SU-DHL-6 (cell line): Measurements from ENCODE around the gene ANGPTL2.

Experiments used
- H2AFZ ChIP-seq: fragments of 200-600 bp; sonication (generic); 2 replicates; pipeline ENCODE4 v1.6.1; 2014; ENCODE audit warnings: low read depth, mild to moderate bottlenecking, moderate library complexity, mixed read lengths, antibody characterized with exemption, low read length; ENCODE audit not compliant: severe bottlenecking
- H3F3A ChIP-seq: fragments of 200-600 bp; shearing (Covaris generic); 2 replicates; pipeline ENCODE4 v1.6.0; 2016; ENCODE audit warnings: antibody characterized with exemption, mild to moderate bottlenecking; ENCODE audit not compliant: insufficient read depth
- H3K27ac ChIP-seq: fragments of 200-600 bp; sonication (generic); 2 replicates; pipeline ENCODE4 v1.5.1; 2016; ENCODE audit warnings: low read depth, mild to moderate bottlenecking, low read length, moderate library complexity, mixed read lengths
- H3K27me3 ChIP-seq: fragments of 200-600 bp; sonication (generic), shearing (Covaris generic); 2 replicates; pipeline ENCODE4 v1.6.0; 2014; ENCODE audit warnings: mild to moderate bottlenecking, low read length
- H3K36me3 ChIP-seq: fragments of 200-600 bp; sonication (generic); 2 replicates; pipeline ENCODE4 v1.6.1; 2014; ENCODE audit warnings: mild to moderate bottlenecking, low read length, mixed read lengths
- H3K4me2 ChIP-seq: fragments of 300-600, 200-600 bp; shearing (Covaris generic), sonication (generic); 2 replicates; pipeline ENCODE4 v1.6.0; 2014; ENCODE audit warnings: low read length, low read depth, mild to moderate bottlenecking; ENCODE audit not compliant: poor library complexity, severe bottlenecking
- H3K4me3 ChIP-seq: fragments of 200-600 bp; sonication (generic); 2 replicates; pipeline ENCODE4 v1.5.1; 2014; ENCODE audit warnings: antibody characterized with exemption, low read length, mild to moderate bottlenecking, mixed read lengths; ENCODE audit not compliant: insufficient read depth, poor library complexity, severe bottlenecking
- H3K79me2 ChIP-seq: fragments of 200-600 bp; sonication (generic); 2 replicates; pipeline ENCODE4 v1.6.1; 2014; ENCODE audit warnings: mild to moderate bottlenecking, low read length, moderate library complexity; ENCODE audit not compliant: insufficient read depth
- H3K9ac ChIP-seq: fragments of 200-600 bp; sonication (generic); 2 replicates; pipeline ENCODE4 v1.7.0; 2014; ENCODE audit warnings: mild to moderate bottlenecking, low read length
- H3K9me2 ChIP-seq: fragments of 200-600 bp; sonication (generic); replicated peaks from 2 replicates; pipeline ENCODE4 v1.6.1; 2014; ENCODE audit warnings: low read length; ENCODE audit not compliant: insufficient read depth
- H3K9me3 ChIP-seq: fragments of 200-600 bp; sonication (generic); 2 replicates; pipeline ENCODE4 v1.6.1; 2014; ENCODE audit warnings: low read length, mixed read lengths; ENCODE audit not compliant: insufficient read depth
- H4K20me1 ChIP-seq: fragments of 200-600 bp; sonication (generic); 2 replicates; pipeline ENCODE4 v1.6.1; 2014; ENCODE audit warnings: low read depth, mild to moderate bottlenecking, antibody characterized with exemption, low read length, moderate library complexity, mixed read lengths
- EZH2phosphoT487 ChIP-seq: fragments of 200-600 bp; sonication (generic), shearing (Covaris generic); conservative IDR thresholded peaks from 2 replicates; pipeline ENCODE4 v1.6.1; 2018; ENCODE audit warnings: mild to moderate bottlenecking, antibody characterized with exemption, low read length, moderate library complexity, mixed read lengths
- TF ChIP-seq, protein P1 (sequence below): fragments of 200-600 bp; sonication (generic); IDR thresholded peaks from one replicate; pipeline ENCODE4 v1.5.1; 2017; ENCODE audit warnings: antibody characterized with exemption, mild to moderate bottlenecking, low read length, moderate library complexity; ENCODE audit not compliant: insufficient read depth, poor library complexity, severe bottlenecking

Gene ANGPTL2

GRCh38 chr9:127140181-127140580 lies 17.7 kb upstream of the ANGPTL2 start:
- Histone ChIP-seq H3K27me3 (no peaks in the 10 kb centered on the region), H3K9me3 (no peaks in the 10 kb centered on the region), H3K9ac (no peak overlapping the region), H3K9me2 (no peaks in the 10 kb centered on the region), H2AFZ (no peak overlapping the region), H3K79me2 (no peaks in the 10 kb centered on the region), H3K4me3 (no peak overlapping the region), H3K36me3 (no peaks in the 10 kb centered on the region), H3F3A (no peaks in the 10 kb centered on the region), H3K27ac (no peak overlapping the region), H3K4me2 (no peak overlapping the region), H4K20me1 (no peaks in the 10 kb centered on the region)
- no peak for TF ChIP-seq EZH2phosphoT487
- TF ChIP-seq, protein P1, sequence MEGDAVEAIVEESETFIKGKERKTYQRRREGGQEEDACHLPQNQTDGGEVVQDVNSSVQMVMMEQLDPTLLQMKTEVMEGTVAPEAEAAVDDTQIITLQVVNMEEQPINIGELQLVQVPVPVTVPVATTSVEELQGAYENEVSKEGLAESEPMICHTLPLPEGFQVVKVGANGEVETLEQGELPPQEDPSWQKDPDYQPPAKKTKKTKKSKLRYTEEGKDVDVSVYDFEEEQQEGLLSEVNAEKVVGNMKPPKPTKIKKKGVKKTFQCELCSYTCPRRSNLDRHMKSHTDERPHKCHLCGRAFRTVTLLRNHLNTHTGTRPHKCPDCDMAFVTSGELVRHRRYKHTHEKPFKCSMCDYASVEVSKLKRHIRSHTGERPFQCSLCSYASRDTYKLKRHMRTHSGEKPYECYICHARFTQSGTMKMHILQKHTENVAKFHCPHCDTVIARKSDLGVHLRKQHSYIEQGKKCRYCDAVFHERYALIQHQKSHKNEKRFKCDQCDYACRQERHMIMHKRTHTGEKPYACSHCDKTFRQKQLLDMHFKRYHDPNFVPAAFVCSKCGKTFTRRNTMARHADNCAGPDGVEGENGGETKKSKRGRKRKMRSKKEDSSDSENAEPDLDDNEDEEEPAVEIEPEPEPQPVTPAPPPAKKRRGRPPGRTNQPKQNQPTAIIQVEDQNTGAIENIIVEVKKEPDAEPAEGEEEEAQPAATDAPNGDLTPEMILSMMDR: no peak

- Histone ChIP-seq H4K20me1 (no peaks in the 10 kb centered on the region), H3F3A (no peaks in the 10 kb centered on the region), H3K27me3 (no peaks in the 10 kb centered on the region), H3K9me3 (no peaks in the 10 kb centered on the region), H3K79me2 (no peaks in the 10 kb centered on the region), H2AFZ (no peak overlapping the region), H3K4me2 (no peak overlapping the region), H3K36me3 (no peaks in the 10 kb centered on the region), H3K4me3 (no peak overlapping the region), H3K27ac (no peak overlapping the region), H3K9me2 (no peaks in the 10 kb centered on the region), H3K9ac (no peak overlapping the region)
- TF ChIP-seq, protein P1: no peak
- no peak for TF ChIP-seq EZH2phosphoT487
Observed at GRCh38 chr9:127139775-127140174, 17.3 kb upstream of the ANGPTL2 start.

DNA sequence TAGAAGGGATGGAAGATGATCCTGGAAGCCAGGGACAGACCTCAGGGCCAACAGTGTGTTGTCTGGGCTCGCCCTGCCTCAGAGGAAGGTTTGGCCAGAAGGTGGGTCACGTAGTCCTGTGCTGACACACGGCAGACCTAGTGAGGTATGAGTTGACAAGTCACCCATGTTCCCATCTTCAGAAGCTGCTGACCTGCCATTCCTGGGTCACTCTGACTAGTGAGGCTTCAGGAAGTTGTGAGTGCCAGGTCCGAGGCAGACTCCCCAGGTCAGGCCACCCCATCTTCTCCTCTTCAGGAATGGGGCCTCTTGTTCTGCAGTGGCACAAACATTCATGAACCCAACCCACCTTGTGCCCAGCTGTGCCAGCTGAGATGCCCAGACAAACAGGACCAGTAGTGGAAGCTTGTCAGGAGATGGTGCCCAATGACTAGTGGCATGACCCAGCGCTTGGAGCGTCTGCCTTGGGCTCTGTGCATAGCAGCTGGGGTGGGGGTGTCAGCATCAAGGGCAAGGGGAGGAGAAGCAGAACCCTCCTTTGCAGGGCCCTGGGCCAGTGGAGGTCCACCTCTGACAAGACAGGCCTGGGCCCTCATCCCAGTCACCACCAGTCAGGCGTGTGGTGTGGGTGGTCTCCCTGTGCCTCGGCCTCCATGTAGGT lies 16.8 kb upstream of the ANGPTL2 start:
- H2AFZ ChIP-seq: no peak overlapping the region
- no peaks in the 10 kb centered on the region for H3K36me3 ChIP-seq
- TF ChIP-seq, protein P1: no peak
- no peak for TF ChIP-seq EZH2phosphoT487
- no peak overlapping the region for H3K27ac ChIP-seq
- H3K4me2 ChIP-seq: no peak overlapping the region
- no peaks in the 10 kb centered on the region for H3F3A ChIP-seq
- H3K4me3 ChIP-seq: no peak overlapping the region
- H3K27me3 ChIP-seq: no peaks in the 10 kb centered on the region
- no peak overlapping the region for H3K9ac ChIP-seq
- no peaks in the 10 kb centered on the region for H3K9me3 ChIP-seq
- no peaks in the 10 kb centered on the region for H3K79me2 ChIP-seq
- H4K20me1 ChIP-seq: no peaks in the 10 kb centered on the region
- H3K9me2 ChIP-seq: no peaks in the 10 kb centered on the region

- Histone ChIP-seq H3K9ac (no peak overlapping the region), H3K27ac (no peak overlapping the region), H3K4me2 (no peak overlapping the region), H3K79me2 (no peaks in the 10 kb centered on the region), H4K20me1 (no peaks in the 10 kb centered on the region), H3K9me2 (no peaks in the 10 kb centered on the region), H3F3A (no peaks in the 10 kb centered on the region), H3K9me3 (no peaks in the 10 kb centered on the region), H3K36me3 (no peaks in the 10 kb centered on the region), H2AFZ (no peak overlapping the region), H3K4me3 (no peak overlapping the region), H3K27me3 (no peaks in the 10 kb centered on the region)
- TF ChIP-seq, protein P1: no peak
- TF ChIP-seq EZH2phosphoT487: no peak
Observed at GRCh38 chr9:127138444-127138843, 16.0 kb upstream of the ANGPTL2 start.
